ENCODE measurements around the gene MCM6. TPM values are rescaled to one million over a fixed set of nuclear protein-coding genes. Genes with fewer than 3 reads are reported as not detected.

The MCM6 gene
- total and polyA plus RNA-seq, 4 donors: 6.8 to 15.6 (median 11.2) TPM

DNA sequence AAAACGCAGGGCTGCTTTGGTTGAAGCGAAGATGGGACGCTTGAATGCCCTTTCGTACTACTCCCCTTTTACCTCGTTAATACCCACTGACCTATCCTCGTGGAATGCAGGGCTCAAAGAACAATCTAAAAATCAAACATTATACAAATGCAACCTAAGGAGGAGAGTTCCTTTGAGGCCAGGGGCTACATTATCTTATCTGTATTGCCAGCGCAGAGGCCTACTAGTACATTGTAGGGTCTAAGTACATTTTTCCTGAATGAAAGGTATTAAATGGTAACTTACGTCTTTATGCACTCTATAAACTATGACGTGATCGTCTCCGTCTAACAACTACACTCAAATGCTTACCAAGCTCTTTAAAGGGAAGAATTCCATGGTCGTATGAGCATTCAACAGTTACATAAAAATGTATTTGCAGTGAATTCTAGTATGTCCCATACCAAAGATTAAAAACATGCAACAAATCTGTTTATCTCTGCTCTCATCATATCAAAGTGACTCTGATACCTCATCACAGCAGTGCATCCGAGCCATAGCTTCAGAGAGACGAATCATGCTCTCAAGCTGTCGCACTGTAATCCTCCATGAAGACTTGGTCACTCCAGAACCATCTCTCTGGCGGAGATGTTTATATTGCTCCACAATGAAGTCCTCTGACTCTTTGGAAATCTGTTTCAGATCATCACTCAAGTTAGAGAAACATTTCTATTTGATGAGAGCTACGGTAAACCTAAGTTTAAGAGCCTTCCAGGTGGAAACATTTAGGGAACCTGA, 25.2 kb downstream of the MCM6 start:
- H3K36me3 ChIP-seq (ENCODE audit: control insufficient read depth in 4 of 4, insufficient read depth in 4 of 4, low read length in 4 of 4): peaks cover 5 to 34% (median 17%) of the 10 kb centered on the region in 4 donors

DNA sequence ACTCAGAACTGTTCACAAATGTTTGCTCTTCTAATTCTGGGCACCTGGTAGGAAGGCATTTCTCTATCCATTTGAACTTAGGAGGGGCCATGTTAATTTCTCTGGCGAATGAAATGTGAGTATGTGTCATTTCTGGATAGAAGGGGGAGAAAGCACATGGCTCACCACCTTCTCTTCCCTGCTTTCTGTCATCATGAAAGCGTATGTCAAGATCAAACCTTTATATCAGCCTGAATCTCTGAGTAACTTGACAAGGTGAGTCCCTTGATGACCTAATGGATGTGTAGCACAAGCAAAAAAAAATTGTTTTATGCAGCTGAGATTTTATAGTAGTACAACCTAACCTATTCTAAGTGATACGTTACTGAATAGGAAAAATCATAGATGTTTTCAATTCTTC, 27.2 kb downstream of the MCM6 start:
- no peak overlapping the region for H3K4me3 ChIP-seq
- no peak overlapping the region for H3K9ac ChIP-seq (ENCODE audit: insufficient read depth in 1 of 2, low read length in 2 of 2)
- H3K27me3 ChIP-seq (ENCODE audit: control insufficient read depth in 3 of 3, insufficient read depth in 3 of 3, low read length in 2 of 3): no peaks in the 10 kb centered on the region
- no peaks in the 10 kb centered on the region for H3K4me1 ChIP-seq (ENCODE audit: control insufficient read depth in 5 of 5, insufficient read depth in 5 of 5, low read length in 5 of 5)
- ATAC-seq (ENCODE audit: insufficient read depth, low FRiP score) (no peak), DNase-seq (no peak)
- no peaks in the 10 kb centered on the region for H3K9me3 ChIP-seq (ENCODE audit: control insufficient read depth in 4 of 4, insufficient read depth in 3 of 4, low read length in 3 of 4)
- peaks cover 2 to 38% (median 17%) of the 10 kb centered on the region in 4 donors for H3K36me3 ChIP-seq (ENCODE audit: control insufficient read depth in 4 of 4, insufficient read depth in 4 of 4, low read length in 4 of 4)
- WGBS, 2 donors: 85 to 93% methylated on average over 3 of the region's 3 CpGs
- no peak overlapping the region for H3K27ac ChIP-seq (ENCODE audit: low read depth in 1 of 2, low read length in 1 of 2)
- TF ChIP-seq, protein P1, sequence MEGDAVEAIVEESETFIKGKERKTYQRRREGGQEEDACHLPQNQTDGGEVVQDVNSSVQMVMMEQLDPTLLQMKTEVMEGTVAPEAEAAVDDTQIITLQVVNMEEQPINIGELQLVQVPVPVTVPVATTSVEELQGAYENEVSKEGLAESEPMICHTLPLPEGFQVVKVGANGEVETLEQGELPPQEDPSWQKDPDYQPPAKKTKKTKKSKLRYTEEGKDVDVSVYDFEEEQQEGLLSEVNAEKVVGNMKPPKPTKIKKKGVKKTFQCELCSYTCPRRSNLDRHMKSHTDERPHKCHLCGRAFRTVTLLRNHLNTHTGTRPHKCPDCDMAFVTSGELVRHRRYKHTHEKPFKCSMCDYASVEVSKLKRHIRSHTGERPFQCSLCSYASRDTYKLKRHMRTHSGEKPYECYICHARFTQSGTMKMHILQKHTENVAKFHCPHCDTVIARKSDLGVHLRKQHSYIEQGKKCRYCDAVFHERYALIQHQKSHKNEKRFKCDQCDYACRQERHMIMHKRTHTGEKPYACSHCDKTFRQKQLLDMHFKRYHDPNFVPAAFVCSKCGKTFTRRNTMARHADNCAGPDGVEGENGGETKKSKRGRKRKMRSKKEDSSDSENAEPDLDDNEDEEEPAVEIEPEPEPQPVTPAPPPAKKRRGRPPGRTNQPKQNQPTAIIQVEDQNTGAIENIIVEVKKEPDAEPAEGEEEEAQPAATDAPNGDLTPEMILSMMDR (IDR thresholded peaks at IDR 0.05; ENCODE audit: control extremely low read depth, extremely low read depth): no peak

More for the DNA sequence above, 25.2 kb downstream of the MCM6 start:
- Histone ChIP-seq H3K9ac (ENCODE audit: insufficient read depth in 1 of 2, low read length in 2 of 2) (no peak overlapping the region), H3K27ac (ENCODE audit: low read depth in 1 of 2, low read length in 1 of 2) (no peak overlapping the region), H3K27me3 (ENCODE audit: control insufficient read depth in 3 of 3, insufficient read depth in 3 of 3, low read length in 2 of 3) (no peaks in the 10 kb centered on the region), H3K4me3 (no peak overlapping the region), H3K9me3 (ENCODE audit: control insufficient read depth in 4 of 4, insufficient read depth in 3 of 4, low read length in 3 of 4) (no peaks in the 10 kb centered on the region), H3K4me1 (ENCODE audit: control insufficient read depth in 5 of 5, insufficient read depth in 5 of 5, low read length in 5 of 5) (no peaks in the 10 kb centered on the region)
- ATAC-seq (ENCODE audit: insufficient read depth, low FRiP score) (no peak), DNase-seq (no peak)
- 88 to 91% methylated on average over 17 of the region's 17 CpGs for WGBS, 2 donors
- TF ChIP-seq, protein P1 (IDR thresholded peaks at IDR 0.05; ENCODE audit: control extremely low read depth, extremely low read depth): no peak

DNA sequence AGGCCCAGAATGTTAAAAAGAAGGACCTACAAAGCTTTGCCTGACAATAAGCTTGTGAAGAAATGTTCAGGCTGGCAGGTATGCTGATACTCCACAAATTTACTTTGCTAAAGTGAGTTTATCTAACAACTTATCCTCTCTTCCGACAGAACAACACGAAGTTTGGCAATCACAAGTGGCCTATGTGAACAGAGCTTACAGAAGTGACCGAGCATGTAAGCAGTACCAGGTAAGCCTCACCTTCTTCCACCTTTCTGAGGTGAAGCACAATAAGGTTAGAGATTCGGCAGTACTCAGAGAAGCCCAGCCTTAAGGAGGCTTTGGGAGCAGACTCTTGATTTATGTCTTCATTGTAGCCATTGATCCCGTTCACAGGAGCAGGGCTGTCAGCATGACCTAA, 30.2 kb downstream of the MCM6 start:
- TF ChIP-seq, protein P1 (IDR thresholded peaks at IDR 0.05; ENCODE audit: control extremely low read depth, extremely low read depth): no peak
- no peaks in the 10 kb centered on the region for H3K9me3 ChIP-seq (ENCODE audit: control insufficient read depth in 4 of 4, insufficient read depth in 3 of 4, low read length in 3 of 4)
- no peak overlapping the region for H3K9ac ChIP-seq (ENCODE audit: insufficient read depth in 1 of 2, low read length in 2 of 2)
- no peak for ATAC-seq (ENCODE audit: insufficient read depth, low FRiP score)
- no peak for DNase-seq
- no peak overlapping the region for H3K27ac ChIP-seq (ENCODE audit: low read depth in 1 of 2, low read length in 1 of 2)
- H3K4me3 ChIP-seq: no peak overlapping the region
- peaks cover 3 to 50% (median 16%) of the 10 kb centered on the region in 4 donors for H3K36me3 ChIP-seq (ENCODE audit: control insufficient read depth in 4 of 4, insufficient read depth in 4 of 4, low read length in 4 of 4)
- H3K27me3 ChIP-seq (ENCODE audit: control insufficient read depth in 3 of 3, insufficient read depth in 3 of 3, low read length in 2 of 3): no peaks in the 10 kb centered on the region
- WGBS, 2 donors: 73 to 89% methylated on average over 5 of the region's 5 CpGs
- no peaks in the 10 kb centered on the region for H3K4me1 ChIP-seq (ENCODE audit: control insufficient read depth in 5 of 5, insufficient read depth in 5 of 5, low read length in 5 of 5)
